Stimulated activated CD4-positive, alpha-beta T cell treated with anti-CD3 and anti-CD28 coated beads, Interleukin-15, amount 100 ng/mL, for 1 hour (primary cell): ENCODE data around the gene CYGB.
"Not testable (repeated sequence)": the region's sequence is repeated elsewhere in the genome, so short reads cannot be mapped to it uniquely, and the experiment has no call there.

Experiments
- DNase-seq, 2 donors: peaks; one replicate each; pipeline ENCODE4 v3.0.0-alpha.2; 2020; ENCODE audit warnings: low read depth in 1 of 2, low spot score in 1 of 2

The CYGB gene

DNA sequence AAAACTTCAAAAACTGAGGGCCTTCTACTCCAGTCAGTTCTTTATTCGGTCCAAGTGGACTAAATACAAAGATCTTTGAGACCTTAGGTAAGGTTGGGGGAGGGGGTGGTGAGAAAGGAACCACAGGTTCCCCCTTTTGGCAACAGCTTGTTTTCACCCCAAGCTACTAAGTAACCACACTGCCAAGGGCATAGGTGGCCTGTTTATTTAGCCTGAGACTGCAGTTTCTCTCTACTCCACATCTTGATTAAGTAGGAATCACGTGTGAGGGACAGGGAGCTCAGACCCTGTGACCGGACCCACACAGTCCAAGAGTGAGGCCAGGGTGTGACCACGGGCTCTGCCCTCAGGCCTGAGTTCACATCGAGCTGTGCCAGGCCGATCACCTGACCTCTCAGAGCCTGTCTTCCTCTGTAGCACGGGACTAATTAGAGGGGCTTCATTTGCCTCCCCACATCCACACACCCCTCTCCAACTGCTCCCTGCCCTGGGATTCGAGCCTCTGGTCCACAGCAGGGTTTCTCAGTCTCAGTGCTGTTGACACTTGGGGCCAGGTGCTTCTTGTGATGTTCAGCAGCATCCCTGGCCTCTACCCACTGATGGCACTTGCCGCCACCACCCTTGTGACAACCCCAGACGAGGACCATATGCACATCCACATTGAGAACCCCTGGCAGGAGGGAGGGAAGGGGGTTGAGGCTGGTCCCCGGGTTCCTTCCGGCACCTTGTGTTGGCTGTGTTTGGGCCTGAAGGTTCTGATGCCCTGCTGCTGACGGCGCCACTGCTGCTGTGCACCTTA is 30.3 kb upstream of the CYGB start:
- DNase-seq = no peak

GRCh38 chr17:76566988-76567431 is 29.5 kb upstream of the CYGB start:
- no peak for DNase-seq

GRCh38 chr17:76566613-76566943 is 29.1 kb upstream of the CYGB start:
- DNase-seq = no peak

DNA sequence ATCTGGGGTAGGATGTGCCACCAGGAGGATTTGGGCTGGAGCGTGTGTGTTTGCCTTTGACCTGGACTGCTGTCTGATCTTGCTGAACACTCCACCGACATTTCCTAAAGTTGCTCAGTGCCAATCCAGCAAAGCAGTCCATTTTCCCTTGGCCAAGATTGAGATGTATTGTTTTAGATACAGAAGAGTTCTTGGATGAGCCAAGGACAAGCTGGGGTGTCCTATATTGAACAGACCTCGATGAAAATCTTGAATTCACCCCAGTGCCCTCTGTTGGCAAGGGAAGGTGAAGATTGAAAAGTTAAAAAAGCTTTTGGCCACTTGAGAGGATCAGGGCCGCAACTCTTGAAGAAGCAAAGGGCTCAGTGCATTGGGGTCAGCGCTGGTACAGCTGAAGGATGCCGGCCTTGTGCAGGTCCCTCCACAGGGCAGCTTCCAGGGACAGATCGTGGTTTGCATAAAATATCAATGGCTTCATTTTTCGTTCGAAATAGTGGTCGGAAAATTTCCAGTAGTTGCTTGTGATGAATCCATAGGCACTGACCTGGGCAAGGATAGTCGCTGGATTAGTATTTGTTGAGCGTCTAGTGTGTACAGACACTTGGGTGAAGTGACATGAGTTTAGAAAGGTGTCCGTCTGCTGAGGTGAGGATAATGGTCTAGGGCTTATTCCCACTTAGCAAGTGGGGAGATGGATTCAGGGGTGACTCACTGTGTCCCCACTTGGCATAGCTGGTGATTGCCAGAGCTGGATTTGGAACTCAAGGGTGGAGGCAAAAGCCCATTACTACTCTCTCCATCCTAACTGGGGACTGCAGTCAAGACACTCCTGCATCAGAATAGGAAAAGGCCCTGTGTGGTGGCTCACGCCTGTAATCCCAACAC is 28.5 kb upstream of the CYGB start:
- DNase-seq = no peak

DNA sequence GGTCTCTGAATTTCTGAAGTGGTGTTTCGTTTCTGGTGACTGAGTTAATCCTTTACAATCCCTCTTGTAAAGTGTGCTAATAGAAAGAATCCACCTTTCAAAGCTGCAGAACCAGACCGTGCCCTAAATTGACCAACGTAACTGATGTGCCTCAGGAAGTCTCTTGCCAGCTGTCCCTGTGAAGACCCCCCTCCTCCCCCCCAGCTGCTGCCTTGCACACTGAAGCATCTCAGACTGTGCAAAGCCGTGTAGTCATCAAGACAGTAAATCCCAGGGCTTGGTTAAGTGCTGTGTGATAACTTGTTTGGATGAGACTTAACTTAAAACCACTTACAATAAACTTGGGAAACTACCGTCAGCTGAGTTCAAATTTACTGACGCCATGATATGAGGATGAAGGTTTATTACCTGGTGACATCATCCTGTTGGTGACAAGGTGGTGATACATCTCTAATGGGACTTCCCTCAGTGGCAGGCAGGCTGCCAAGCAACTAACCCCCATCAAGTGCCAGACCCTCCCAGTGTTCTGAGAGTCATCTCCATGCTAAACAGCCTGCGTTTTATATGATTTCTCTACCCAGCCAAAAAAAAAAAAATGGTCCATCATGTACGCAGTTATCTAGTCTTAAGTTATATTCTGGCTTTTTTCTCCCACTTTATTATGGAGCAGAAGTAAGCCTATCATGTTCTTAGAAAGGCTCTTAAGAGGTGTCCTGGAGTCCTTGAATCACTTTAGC is 27.6 kb upstream of the CYGB start:
- DNase-seq = not testable (repeated sequence)

DNA sequence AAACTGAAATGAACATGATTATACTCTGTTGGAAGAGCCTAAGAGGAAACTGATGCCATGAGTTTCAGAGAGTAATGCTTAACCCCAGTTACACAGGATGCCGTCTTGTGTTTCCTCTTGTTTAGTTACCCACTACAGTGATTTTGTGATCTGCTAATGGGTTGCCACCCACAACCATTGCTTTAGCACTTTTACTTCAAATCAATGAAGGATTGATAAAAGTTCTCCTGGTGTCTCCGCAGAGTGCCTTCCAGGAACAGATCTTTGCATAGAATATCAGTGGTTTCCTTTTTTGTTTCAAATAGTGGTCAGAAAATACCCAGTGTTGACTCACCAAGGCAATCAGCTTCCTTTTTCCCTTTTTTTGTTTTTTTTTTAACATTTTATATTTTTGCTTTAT is 25.9 kb upstream of the CYGB start:
- not testable (repeated sequence) for DNase-seq

DNA sequence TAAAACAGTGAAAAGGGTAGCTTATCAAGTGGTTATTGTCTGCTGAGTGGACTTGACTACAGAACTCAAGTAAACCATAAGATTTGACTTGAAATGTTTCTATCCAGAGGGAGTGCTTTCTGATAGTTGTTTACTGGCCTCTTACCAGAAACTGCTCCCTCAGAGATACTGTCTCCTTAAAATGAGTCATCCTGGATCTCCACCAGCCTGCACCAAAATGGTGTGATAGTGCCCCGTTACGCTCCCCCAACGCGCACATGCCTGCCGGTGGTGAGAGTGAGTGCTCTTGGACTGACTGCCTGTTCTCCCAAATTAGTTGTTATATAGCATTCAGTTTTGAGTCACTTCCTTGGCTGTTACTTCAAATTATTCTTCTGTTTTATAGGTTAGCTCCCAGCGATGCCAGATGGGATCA is 25.2 kb upstream of the CYGB start:
- no peak for DNase-seq

DNA sequence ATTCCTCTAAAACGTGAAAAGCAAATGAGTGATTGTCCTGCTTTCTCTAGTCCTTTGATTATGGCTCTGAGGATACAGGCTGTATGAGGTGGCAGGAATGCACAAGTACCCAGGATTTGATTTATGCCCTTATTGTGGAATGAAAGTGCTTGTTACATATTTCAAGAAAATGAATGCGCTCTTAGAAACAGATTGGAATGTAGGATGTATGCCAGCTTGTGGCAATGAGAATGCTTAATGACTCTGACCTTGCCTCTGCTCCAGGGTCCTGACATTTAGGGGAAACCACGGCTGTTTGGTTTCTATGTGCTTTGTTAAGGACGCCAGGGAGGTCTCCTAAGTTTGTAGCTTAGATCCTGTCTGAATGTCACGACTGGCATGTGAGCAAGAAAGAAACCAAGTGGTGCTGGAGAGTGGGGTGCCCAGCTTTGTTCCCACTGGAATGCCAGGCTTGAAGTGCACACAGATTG is 24.3 kb upstream of the CYGB start:
- no peak for DNase-seq

- no peak for DNase-seq
Observed at GRCh38 chr17:76561332-76561731, 23.8 kb upstream of the CYGB start.

GRCh38 chr17:76560877-76561221 is 23.3 kb upstream of the CYGB start:
- no peak for DNase-seq

DNA sequence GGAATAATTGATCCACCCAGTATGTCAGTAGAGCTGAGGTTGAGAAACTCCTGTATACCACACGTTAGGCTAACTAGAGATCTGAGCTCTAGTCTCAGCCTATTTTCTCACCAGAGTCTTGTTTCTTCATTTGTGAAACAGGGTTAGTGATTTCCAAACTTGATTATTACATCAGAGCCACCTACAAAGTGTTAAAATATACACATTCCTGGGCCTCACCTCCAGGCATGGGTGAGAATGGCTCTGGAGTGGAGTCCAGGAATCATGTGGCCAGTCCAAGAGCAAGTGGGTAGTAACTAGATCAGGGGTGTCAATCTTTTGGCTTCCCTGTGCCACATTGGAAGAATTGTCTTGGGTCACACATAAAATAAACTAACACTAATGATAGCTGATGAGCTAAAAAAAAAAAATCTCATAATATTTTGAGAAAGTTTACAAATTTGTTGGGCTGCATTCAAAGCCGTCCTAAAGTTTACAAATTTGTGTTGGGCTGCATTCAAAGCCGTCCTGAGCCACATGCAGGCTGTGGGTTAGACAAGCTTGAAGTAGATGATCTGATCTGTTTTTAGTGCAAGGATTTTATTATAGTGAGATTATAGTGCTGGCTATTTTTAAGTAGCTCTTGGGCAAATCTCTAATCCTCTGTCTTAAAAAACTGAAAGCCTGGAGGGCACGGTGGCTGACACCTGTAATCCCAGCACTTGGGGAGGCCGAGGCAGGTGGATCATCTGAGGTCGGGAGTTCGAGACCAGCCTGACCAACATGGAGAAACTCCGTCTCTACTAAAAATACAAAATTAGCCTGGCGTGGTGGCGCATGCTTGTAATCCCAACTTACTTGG is 22.7 kb upstream of the CYGB start:
- DNase-seq = no peak

GRCh38 chr17:76559460-76559859 is 22.0 kb upstream of the CYGB start:
- DNase-seq = not testable (repeated sequence)

DNA sequence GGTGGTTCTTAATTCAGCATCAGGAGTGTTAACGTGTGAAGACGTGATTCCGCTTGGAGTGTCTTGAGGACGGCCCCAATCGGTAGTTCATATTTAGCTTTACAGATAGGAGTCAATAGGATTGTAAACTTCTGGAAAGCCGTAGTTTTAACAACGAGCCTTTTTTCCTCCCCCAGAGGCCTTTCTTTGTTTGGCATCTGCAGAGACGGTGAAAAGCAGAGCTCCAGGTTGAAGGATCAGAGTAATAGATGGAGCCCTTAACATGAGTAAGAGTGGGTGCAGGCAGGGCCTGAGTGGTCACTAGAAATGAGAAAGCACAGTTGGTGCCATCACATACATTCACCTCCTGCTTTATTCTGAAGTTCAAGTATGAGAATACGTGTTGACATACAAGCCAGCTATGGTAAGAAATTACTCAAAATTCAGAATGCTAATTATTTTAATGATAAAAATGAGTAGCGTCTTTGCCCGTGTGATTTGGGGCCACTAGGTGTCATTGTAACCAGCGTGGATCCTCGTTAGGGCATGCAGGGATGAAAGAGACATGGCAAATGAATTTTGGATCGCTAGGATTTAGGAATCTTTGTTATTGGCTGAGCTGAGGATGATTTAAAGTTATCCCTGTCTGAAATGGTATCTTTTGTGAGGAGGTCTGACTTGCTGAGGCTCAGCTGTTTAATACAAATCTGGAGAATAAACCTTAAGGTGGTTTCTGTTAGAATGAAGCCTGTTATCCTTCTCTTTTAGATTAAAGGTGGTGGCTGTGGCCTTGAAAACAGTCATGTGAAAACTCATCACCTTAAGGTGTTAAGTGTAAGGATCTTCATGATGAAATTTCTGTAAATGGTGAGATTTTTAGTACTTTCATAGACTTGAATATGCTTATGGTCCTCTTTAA is 20.9 kb upstream of the CYGB start:
- no peak for DNase-seq

DNA sequence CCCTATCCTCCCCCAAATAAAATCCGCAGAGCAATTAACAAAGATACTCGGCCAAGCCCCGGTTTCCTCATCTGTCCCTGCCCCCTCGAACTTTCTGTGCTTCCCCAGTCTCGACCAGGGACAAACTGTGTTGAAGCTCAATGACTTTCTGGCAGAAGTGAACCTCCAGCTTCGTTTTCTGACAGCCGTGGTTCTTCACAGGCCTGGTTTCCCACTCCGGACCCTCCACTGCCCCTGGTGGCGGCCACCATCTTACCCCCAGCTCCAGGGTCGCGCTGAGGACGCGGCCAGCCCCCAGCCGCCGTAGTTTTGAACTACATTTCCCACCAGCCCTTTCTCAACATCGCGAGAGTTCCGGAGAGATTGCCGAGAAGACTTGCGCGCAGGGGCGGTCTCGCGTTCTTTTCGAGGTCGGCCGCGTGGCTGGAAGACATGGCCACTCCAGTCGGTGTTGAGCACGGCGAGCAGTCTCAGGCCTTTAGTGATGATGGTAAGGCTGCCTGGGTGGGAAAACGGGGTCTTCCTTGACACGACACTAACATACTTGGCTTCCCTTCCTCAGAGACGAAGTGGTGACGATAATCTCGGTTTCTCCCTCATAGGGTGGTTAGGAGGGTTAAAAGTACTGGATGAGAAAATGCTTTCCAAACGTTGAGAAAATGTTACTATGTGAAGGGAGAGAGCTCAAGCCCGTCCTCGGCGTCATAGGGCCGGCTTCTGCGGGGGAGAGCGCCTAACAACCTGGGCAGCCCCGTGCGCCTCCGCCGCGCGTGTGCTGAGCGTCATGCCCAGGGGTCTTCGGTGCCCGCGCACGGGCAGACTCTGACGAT is 20.1 kb upstream of the CYGB start:
- DNase-seq = peak; percentile 80 to 82

- no peak for DNase-seq
Observed at GRCh38 chr17:76556765-76557367, 19.4 kb upstream of the CYGB start.

DNA sequence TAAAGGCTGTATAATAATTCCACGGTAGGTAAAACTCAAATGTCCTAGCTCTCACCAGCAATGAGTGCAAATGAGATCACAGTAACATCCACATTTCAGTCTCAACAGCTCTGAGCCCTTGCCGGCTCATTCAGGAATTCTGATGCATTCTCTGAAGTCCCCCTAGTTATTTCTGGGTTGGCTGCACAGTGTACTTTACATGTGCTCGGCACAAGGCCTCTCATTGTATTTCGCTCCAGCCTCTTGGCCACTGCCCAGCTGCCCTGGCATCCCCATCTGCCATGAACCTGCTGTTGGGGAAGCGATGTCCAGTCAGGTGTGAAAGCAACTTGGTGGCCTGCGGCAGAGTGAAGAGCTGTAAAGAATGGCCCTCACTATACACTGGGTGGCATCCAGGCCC is 16.6 kb upstream of the CYGB start:
- no peak for DNase-seq

DNA sequence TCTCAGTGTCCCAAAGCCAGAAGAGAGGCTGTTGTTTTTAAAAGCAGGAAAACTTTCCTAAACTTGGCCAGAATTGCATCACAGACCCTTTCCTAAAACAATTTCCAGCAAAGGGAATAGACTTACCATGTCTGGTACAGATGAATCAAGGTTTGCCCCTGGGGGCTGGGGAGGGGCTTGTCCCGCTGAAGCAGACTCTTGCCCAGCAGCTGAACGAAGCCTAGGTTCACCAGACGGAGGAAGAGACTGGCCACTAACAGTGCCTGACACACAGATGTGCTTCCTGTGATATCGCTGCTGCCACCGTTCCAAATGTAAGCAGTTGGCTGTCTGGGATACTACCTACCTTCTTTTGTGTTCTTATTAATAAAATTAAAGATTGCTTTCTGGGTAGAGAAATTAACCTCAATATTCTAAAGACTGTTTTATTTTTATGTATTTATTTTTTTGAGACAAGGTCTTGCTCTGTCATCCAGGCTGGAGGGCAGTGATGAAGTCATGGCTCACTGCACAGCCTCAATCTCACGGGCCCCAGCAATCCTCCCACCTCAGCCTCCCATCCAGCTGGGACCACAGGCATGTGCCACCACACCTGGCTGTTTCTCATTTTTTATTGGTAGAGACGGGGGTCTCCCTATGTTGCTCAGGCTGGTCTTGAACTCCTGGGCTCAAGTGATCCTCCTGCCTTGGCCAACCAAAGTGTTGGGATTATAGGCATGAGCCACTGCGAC is 15.8 kb upstream of the CYGB start:
- no peak for DNase-seq

- no peak for DNase-seq
Observed at GRCh38 chr17:76551685-76552084, 14.2 kb upstream of the CYGB start.
